Measurements from ENCODE around the gene ABCA1. TPM values are rescaled to one million over a fixed set of nuclear protein-coding genes. Genes with fewer than 3 reads are reported as not detected.

Gene ABCA1
- total and polyA plus RNA-seq, 2 of the 13 experiments (the other 11 are each of a cell fraction or from before 2014, with no cell fraction given), result 26.8 to 63.8 TPM

DNA sequence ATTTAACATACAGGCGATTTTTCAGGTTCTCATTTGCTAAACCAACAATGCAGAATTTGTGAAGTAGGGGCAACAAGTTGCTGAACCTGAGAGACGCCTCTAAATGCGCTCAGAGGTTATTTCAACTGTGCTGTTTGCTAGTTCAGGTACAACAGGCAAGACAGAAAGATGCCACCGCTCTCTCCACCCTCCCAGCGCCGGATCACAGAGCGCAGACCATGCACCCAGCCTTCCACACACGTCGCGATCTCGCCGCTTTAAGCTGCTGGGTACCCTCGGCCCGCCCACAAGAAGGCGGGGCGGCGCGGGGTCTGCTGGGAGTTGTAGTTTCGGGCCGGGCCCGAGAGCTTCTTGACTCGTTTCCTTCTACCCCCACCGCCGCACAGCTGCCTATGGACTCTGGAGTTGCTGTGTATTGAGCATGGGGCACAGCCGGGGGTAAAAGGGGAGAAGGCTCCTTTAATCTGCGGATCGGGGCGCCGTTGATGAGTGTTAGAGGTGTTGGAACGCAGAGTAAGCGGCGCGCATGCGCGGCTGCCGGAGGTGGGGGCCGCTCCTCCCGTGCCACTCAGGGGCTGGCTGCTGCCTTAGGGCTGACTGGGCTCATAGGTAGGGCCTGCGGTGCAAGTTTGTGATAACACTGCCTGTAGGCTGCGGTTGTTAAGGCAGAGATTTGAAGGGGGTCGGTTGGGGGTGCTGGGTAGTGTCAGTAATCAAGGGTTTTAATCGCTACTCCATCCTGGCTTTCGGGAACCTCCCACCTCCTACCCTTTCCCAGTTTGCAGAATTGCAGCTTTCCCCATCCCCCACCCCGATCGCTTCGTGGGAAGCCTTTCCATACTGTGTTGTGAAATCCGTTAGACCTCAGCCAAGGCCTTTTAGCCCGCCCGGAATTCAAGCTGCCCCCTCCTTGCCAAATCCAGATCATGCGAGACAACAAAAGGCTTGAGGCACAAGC lies 40.3 kb upstream of the ABCA1 start (continued):
- TF ChIP-seq, protein P1, sequence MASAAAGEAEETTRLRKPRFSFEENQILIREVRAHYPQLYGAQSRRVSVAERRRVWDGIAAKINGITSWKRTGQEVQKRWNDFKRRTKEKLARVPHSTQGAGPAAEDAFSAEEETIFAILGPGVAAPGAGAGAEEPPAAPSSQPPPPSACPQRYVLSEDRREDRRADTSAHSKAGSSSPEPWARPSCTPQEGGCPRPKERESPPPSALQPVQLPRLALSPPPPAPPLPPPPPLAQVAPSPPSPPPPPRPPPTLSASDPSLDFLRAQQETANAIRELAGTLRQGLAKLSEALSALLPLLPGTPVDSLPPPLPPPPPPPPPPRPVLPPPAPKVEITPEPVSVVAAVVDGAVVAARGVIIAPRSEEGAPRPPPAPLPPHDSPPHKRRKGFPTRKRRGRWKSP (CRISPR knock-in tag; IDR thresholded peaks at IDR 0.05), result peak; percentile 60; the same call in 1 of the 2 replicates
- TF ChIP-seq, protein P2, sequence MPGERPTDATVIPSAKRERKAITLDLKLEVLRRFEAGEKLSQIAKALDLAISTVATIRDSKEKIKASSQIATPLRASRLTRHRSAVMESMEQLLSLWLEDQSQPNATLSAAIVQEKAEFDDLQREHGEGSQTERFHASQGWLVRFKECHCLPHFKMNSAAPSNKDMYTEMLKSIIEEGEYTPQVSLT (CRISPR knock-in tag; IDR thresholded peaks at IDR 0.05; ENCODE audit: borderline replicate concordance, low read depth), result no peak
- TF ChIP-seq ZNF747 (CRISPR knock-in tag; IDR thresholded peaks at IDR 0.05; ENCODE audit: borderline replicate concordance), result peak; percentile 29; the same call in 1 of the 2 replicates
- TF ChIP-seq, protein P3, sequence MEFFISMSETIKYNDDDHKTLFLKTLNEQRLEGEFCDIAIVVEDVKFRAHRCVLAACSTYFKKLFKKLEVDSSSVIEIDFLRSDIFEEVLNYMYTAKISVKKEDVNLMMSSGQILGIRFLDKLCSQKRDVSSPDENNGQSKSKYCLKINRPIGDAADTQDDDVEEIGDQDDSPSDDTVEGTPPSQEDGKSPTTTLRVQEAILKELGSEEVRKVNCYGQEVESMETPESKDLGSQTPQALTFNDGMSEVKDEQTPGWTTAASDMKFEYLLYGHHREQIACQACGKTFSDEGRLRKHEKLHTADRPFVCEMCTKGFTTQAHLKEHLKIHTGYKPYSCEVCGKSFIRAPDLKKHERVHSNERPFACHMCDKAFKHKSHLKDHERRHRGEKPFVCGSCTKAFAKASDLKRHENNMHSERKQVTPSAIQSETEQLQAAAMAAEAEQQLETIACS (CRISPR knock-in tag; IDR thresholded peaks at IDR 0.05), result no peak
- peak; percentile 89 for TF ChIP-seq HCFC1 (IDR thresholded peaks at IDR 0.05; ENCODE audit: low read depth, low read length)
- TF ChIP-seq, protein P4, sequence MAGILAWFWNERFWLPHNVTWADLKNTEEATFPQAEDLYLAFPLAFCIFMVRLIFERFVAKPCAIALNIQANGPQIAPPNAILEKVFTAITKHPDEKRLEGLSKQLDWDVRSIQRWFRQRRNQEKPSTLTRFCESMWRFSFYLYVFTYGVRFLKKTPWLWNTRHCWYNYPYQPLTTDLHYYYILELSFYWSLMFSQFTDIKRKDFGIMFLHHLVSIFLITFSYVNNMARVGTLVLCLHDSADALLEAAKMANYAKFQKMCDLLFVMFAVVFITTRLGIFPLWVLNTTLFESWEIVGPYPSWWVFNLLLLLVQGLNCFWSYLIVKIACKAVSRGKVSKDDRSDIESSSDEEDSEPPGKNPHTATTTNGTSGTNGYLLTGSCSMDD (CRISPR knock-in tag; IDR thresholded peaks at IDR 0.05), result no peak
- TF ChIP-seq ZNF33B (CRISPR knock-in tag; IDR thresholded peaks at IDR 0.05), result peak; percentile 83
- TF ChIP-seq NFKB2 (CRISPR knock-in tag; IDR thresholded peaks at IDR 0.05; ENCODE audit: borderline replicate concordance), result no peak
- no peak for TF ChIP-seq AGO1 (IDR thresholded peaks at IDR 0.05; ENCODE audit: low read depth, low read length, poor library complexity, severe bottlenecking)
- TF ChIP-seq, protein P5, sequence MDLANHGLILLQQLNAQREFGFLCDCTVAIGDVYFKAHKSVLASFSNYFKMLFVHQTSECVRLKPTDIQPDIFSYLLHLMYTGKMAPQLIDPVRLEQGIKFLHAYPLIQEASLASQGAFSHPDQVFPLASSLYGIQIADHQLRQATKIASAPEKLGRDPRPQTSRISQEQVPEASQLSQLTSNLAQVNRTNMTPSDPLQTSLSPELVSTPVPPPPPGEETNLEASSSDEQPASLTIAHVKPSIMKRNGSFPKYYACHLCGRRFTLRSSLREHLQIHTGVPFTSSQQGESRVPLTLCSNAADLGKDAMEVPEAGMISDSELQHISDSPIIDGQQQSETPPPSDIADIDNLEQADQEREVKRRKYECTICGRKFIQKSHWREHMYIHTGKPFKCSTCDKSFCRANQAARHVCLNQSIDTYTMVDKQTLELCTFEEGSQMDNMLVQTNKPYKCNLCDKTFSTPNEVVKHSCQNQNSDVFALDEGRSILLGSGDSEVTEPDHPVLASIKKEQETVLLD (CRISPR knock-in tag; IDR thresholded peaks at IDR 0.05; ENCODE audit: low read depth), result no peak
- peak; percentile 56 for TF ChIP-seq SRSF1 (optimal IDR thresholded peaks at IDR 0.05; ENCODE audit: low read depth, low read length)
- TF ChIP-seq ZNF230 (CRISPR knock-in tag; IDR thresholded peaks at IDR 0.05), result no peak
- TF ChIP-seq, protein P6, sequence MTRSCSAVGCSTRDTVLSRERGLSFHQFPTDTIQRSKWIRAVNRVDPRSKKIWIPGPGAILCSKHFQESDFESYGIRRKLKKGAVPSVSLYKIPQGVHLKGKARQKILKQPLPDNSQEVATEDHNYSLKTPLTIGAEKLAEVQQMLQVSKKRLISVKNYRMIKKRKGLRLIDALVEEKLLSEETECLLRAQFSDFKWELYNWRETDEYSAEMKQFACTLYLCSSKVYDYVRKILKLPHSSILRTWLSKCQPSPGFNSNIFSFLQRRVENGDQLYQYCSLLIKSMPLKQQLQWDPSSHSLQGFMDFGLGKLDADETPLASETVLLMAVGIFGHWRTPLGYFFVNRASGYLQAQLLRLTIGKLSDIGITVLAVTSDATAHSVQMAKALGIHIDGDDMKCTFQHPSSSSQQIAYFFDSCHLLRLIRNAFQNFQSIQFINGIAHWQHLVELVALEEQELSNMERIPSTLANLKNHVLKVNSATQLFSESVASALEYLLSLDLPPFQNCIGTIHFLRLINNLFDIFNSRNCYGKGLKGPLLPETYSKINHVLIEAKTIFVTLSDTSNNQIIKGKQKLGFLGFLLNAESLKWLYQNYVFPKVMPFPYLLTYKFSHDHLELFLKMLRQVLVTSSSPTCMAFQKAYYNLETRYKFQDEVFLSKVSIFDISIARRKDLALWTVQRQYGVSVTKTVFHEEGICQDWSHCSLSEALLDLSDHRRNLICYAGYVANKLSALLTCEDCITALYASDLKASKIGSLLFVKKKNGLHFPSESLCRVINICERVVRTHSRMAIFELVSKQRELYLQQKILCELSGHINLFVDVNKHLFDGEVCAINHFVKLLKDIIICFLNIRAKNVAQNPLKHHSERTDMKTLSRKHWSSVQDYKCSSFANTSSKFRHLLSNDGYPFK (CRISPR knock-in tag; IDR thresholded peaks at IDR 0.05; ENCODE audit: borderline replicate concordance), result peak; percentile 58; the same call in 1 of the 2 replicates
- peak; percentile 76 for TF ChIP-seq ASH2L (IDR thresholded peaks at IDR 0.05; ENCODE audit: insufficient read length, low read depth, low read length)
- TF ChIP-seq ZSCAN9 (CRISPR knock-in tag; IDR thresholded peaks at IDR 0.05; ENCODE audit: borderline replicate concordance), result no peak
- TF ChIP-seq MYC (CRISPR knock-in tag; IDR thresholded peaks at IDR 0.05; ENCODE audit: borderline replicate concordance), result no peak
- TF ChIP-seq HOXA7 (CRISPR knock-in tag; IDR thresholded peaks at IDR 0.05), result no peak
- TF ChIP-seq MEF2D (CRISPR knock-in tag; IDR thresholded peaks at IDR 0.05), result peak; percentile 62
- 0 out of 4 replicates have a peak, but pooled peaks of 1 of the 2 experiments have one; percentile 59 for TF ChIP-seq POLR2A (IDR thresholded peaks at IDR 0.05; ENCODE audit: insufficient read depth in 1 of 2, low read depth in 2 of 2, low read length in 2 of 2)
- TF ChIP-seq ZNF563 (CRISPR knock-in tag; IDR thresholded peaks at IDR 0.05), result no peak
